ENCODE data around the gene MBD3L4. TPM values are rescaled to one million over a fixed set of nuclear protein-coding genes. Genes with fewer than 3 reads are reported as not detected.
A peak's percentile ranks its signal among the peaks of the same experiment; 100 is the strongest.
"Not testable (repeated sequence)": the region's sequence is repeated elsewhere in the genome, so short reads cannot be mapped to it uniquely, and the experiment has no call there.

The MBD3L4 gene
- not detected for polyA plus RNA-seq
- long read RNA-seq, donor 1 = 0 reads
- long read RNA-seq, donor 2 = 0 reads
- long read RNA-seq, donor 3 = 0 reads
- long read RNA-seq, donor 4 = 0 reads
- long read RNA-seq, donor 5 = 0 reads
- long read RNA-seq, donor 6 = 0 reads
- long read RNA-seq, donor 7 = 0 reads
- long read RNA-seq, donor 8 = 0 reads
- long read RNA-seq, donor 9 = 0 reads
- long read RNA-seq, donor 10 = 0 reads

- H3K4me1 ChIP-seq (ENCODE audit: control insufficient read depth in 3 of 3, insufficient read depth in 2 of 3, low read depth in 1 of 3, low read length in 2 of 3); H3K27ac ChIP-seq (ENCODE audit: low read depth in 1 of 3, low read length in 2 of 3); H3K4me3 ChIP-seq (ENCODE audit: low read depth in 1 of 3, low read length in 3 of 3); H3K9me3 ChIP-seq (ENCODE audit: control insufficient read depth in 2 of 2, insufficient read depth in 1 of 2, low read depth in 1 of 2, low read length in 1 of 2); DNase-seq; FAIRE-seq; H3K36me3 ChIP-seq (ENCODE audit: control insufficient read depth in 3 of 3, insufficient read depth in 2 of 3, low read depth in 1 of 3, low read length in 3 of 3); H3K27me3 ChIP-seq (ENCODE audit: control insufficient read depth in 3 of 3, insufficient read depth in 3 of 3, low read length in 3 of 3): not testable (repeated sequence)
- WGBS, 3 donors = no CpG with 5 or more reads among the region's 9 CpGs
Observed at GRCh38 chr19:7040079-7040478, at the start of gene MBD3L4. Gene MBD3L4, minus strand, starts transcription at chr19:7040179. Its CDS starts 35 bp downstream, at chr19:7040144.

DNA sequence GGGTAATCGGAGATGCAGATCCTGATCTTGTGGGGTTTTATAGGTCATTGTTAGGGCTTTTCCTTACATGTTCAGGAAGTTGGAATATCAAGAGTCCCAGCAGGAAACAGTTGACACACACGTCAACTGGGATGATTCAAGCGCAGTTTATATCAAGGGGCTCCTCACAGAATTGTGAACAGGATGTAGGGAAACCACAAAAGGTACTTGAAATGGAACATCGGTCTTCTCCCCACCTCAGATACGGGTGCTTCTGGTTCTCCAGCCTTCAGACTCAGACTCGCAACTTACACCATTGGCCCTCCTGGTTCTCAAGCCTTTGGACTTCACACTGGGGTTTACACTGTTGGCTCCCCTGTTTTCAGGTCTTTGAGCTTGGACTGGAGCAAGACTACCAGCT lies 49.0 kb upstream of the MBD3L4 start:
- H3K27me3 ChIP-seq (ENCODE audit: control insufficient read depth in 3 of 3, insufficient read depth in 3 of 3, low read length in 3 of 3) = no peaks in the 10 kb centered on the region
- no peak overlapping the region for H3K4me3 ChIP-seq (ENCODE audit: low read depth in 1 of 3, low read length in 3 of 3)
- WGBS, 3 donors = 84 to 93% (median 91%) methylated on average over 6 of the region's 6 CpGs
- H3K9me3 ChIP-seq (ENCODE audit: control insufficient read depth in 2 of 2, insufficient read depth in 1 of 2, low read depth in 1 of 2, low read length in 1 of 2) = peaks cover 0 to 84% of the 10 kb centered on the region in 2 donors
- FAIRE-seq (no peak), DNase-seq (no peak)
- H3K27ac ChIP-seq (ENCODE audit: low read depth in 1 of 3, low read length in 2 of 3) = no peak overlapping the region
- no peaks in the 10 kb centered on the region for H3K4me1 ChIP-seq (ENCODE audit: control insufficient read depth in 3 of 3, insufficient read depth in 2 of 3, low read depth in 1 of 3, low read length in 2 of 3)
- peaks cover 3 to 11% (median 8%) of the 10 kb centered on the region in 3 donors for H3K36me3 ChIP-seq (ENCODE audit: control insufficient read depth in 3 of 3, insufficient read depth in 2 of 3, low read depth in 1 of 3, low read length in 3 of 3)

DNA sequence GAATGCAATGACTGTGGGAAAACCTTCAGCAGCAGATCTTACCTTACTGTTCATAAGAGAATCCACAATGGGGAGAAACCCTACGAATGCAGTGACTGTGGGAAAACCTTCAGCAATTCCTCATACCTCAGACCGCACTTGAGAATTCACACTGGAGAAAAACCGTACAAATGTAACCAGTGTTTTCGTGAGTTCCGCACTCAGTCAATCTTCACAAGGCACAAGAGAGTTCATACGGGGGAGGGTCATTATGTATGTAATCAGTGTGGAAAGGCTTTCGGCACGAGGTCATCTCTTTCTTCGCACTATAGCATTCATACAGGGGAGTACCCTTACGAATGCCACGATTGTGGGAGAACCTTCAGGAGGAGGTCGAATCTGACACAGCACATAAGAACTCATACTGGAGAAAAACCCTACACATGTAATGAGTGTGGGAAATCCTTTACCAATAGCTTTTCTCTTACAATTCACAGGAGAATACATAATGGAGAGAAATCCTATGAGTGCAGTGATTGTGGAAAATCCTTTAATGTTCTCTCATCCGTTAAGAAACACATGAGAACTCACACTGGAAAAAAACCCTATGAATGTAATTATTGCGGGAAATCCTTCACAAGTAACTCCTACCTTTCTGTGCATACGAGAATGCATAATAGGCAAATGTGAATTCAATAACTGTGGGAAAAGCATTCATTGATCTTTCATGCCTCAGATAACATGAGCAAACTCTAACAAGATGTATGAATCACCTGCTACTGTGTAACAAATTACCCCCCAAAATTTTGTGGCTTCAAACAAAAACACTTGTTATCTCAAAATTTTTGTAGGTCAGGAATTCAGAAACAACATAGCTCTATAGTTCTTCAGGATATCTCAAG lies 43.3 kb upstream of the MBD3L4 start:
- H3K27ac ChIP-seq (ENCODE audit: low read depth in 1 of 3, low read length in 2 of 3) = no peak overlapping the region
- no peaks in the 10 kb centered on the region for H3K27me3 ChIP-seq (ENCODE audit: control insufficient read depth in 3 of 3, insufficient read depth in 3 of 3, low read length in 3 of 3)
- peaks cover 37 to 55% (median 41%) of the 10 kb centered on the region in 3 donors for H3K36me3 ChIP-seq (ENCODE audit: control insufficient read depth in 3 of 3, insufficient read depth in 2 of 3, low read depth in 1 of 3, low read length in 3 of 3)
- no peak for FAIRE-seq
- H3K9me3 ChIP-seq (ENCODE audit: control insufficient read depth in 2 of 2, insufficient read depth in 1 of 2, low read depth in 1 of 2, low read length in 1 of 2) = peaks cover 11 to 79% of the 10 kb centered on the region in 2 donors
- DNase-seq = peak in 1 of 2 donors; percentile 37
- WGBS, 3 donors = 98 to 99% (median 98%) methylated on average over 15 of the region's 15 CpGs
- H3K4me1 ChIP-seq (ENCODE audit: control insufficient read depth in 3 of 3, insufficient read depth in 2 of 3, low read depth in 1 of 3, low read length in 2 of 3) = no peaks in the 10 kb centered on the region
- H3K4me3 ChIP-seq (ENCODE audit: low read depth in 1 of 3, low read length in 3 of 3) = no peak overlapping the region

GRCh38 chr19:7078008-7078407 lies 38.0 kb upstream of the MBD3L4 start:
- Histone ChIP-seq H3K27me3 (ENCODE audit: control insufficient read depth in 3 of 3, insufficient read depth in 3 of 3, low read length in 3 of 3) (no peaks in the 10 kb centered on the region), H3K27ac (ENCODE audit: low read depth in 1 of 3, low read length in 2 of 3) (no peak overlapping the region), H3K4me1 (ENCODE audit: control insufficient read depth in 3 of 3, insufficient read depth in 2 of 3, low read depth in 1 of 3, low read length in 2 of 3) (no peaks in the 10 kb centered on the region), H3K9me3 (ENCODE audit: control insufficient read depth in 2 of 2, insufficient read depth in 1 of 2, low read depth in 1 of 2, low read length in 1 of 2) (peaks cover 15 to 67% of the 10 kb centered on the region in 2 donors), H3K4me3 (ENCODE audit: low read depth in 1 of 3, low read length in 3 of 3) (no peak overlapping the region), H3K36me3 (ENCODE audit: control insufficient read depth in 3 of 3, insufficient read depth in 2 of 3, low read depth in 1 of 3, low read length in 3 of 3) (peaks cover 61 to 70% (median 66%) of the 10 kb centered on the region in 3 donors)
- FAIRE-seq = no peak
- 94 to 100% (median 99%) methylated on average over 2 of the region's 2 CpGs for WGBS, 3 donors
- no peak for DNase-seq

- FAIRE-seq = no peak
- no peaks in the 10 kb centered on the region for H3K27me3 ChIP-seq (ENCODE audit: control insufficient read depth in 3 of 3, insufficient read depth in 3 of 3, low read length in 3 of 3)
- 96 to 99% (median 97%) methylated on average over 6 of the region's 6 CpGs for WGBS, 3 donors
- peaks cover 56 to 69% (median 58%) of the 10 kb centered on the region in 3 donors for H3K36me3 ChIP-seq (ENCODE audit: control insufficient read depth in 3 of 3, insufficient read depth in 2 of 3, low read depth in 1 of 3, low read length in 3 of 3)
- DNase-seq = no peak
- no peak overlapping the region for H3K27ac ChIP-seq (ENCODE audit: low read depth in 1 of 3, low read length in 2 of 3)
- H3K4me1 ChIP-seq (ENCODE audit: control insufficient read depth in 3 of 3, insufficient read depth in 2 of 3, low read depth in 1 of 3, low read length in 2 of 3) = no peaks in the 10 kb centered on the region
- peaks cover 11 to 52% of the 10 kb centered on the region in 2 donors for H3K9me3 ChIP-seq (ENCODE audit: control insufficient read depth in 2 of 2, insufficient read depth in 1 of 2, low read depth in 1 of 2, low read length in 1 of 2)
- H3K4me3 ChIP-seq (ENCODE audit: low read depth in 1 of 3, low read length in 3 of 3) = no peak overlapping the region
Observed at GRCh38 chr19:7076151-7076550, 36.2 kb upstream of the MBD3L4 start.

DNA sequence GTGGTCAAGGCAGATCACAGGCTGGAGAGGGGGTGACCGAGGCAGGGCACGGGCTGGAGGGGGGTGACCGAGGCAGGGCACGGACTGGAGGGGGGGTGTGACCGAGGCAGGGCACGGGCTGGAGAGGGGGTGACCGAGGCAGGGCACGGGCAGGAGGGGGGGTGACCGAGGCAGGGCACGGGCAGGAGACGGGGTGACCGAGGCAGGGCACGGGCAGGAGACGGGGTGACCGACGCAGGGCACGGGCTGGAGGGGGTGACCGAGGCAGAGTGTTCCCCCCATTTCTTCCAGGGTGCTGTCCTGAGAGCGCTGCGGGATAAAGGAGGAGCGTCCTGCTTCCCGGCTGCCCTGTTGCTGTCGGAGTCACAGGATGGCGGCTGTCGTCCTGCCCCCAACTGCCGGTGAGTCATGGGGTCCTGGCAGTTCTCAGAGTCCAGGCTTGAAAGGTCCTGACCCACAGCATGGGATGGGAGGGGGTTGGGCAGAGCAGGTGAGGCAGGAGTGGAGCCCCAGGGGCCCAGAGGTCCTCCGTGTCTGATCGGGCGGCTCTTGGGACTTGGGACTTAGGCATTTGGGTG lies 34.8 kb upstream of the MBD3L4 start:
- Histone ChIP-seq H3K4me1 (ENCODE audit: control insufficient read depth in 3 of 3, insufficient read depth in 2 of 3, low read depth in 1 of 3, low read length in 2 of 3) (peaks cover 2 to 6% (median 4%) of the 10 kb centered on the region in 3 donors), H3K36me3 (ENCODE audit: control insufficient read depth in 3 of 3, insufficient read depth in 2 of 3, low read depth in 1 of 3, low read length in 3 of 3) (peaks cover 43 to 64% (median 46%) of the 10 kb centered on the region in 3 donors), H3K27me3 (ENCODE audit: control insufficient read depth in 3 of 3, insufficient read depth in 3 of 3, low read length in 3 of 3) (no peaks in the 10 kb centered on the region), H3K9me3 (ENCODE audit: control insufficient read depth in 2 of 2, insufficient read depth in 1 of 2, low read depth in 1 of 2, low read length in 1 of 2) (peaks cover 5 to 39% of the 10 kb centered on the region in 2 donors), H3K4me3 (ENCODE audit: low read depth in 1 of 3, low read length in 3 of 3) (no peak overlapping the region), H3K27ac (ENCODE audit: low read depth in 1 of 3, low read length in 2 of 3) (no peak overlapping the region)
- no peak for FAIRE-seq
- 98 to 99% (median 98%) methylated on average over 24 to 29 of the region's 29 CpGs for WGBS, 3 donors
- no peak for DNase-seq

GRCh38 chr19:7072541-7072940 lies 32.6 kb upstream of the MBD3L4 start:
- Histone ChIP-seq H3K27me3 (ENCODE audit: control insufficient read depth in 3 of 3, insufficient read depth in 3 of 3, low read length in 3 of 3) (no peaks in the 10 kb centered on the region), H3K36me3 (ENCODE audit: control insufficient read depth in 3 of 3, insufficient read depth in 2 of 3, low read depth in 1 of 3, low read length in 3 of 3) (peaks cover 31 to 58% (median 33%) of the 10 kb centered on the region in 3 donors), H3K4me1 (ENCODE audit: control insufficient read depth in 3 of 3, insufficient read depth in 2 of 3, low read depth in 1 of 3, low read length in 2 of 3) (peaks cover 2 to 6% (median 4%) of the 10 kb centered on the region in 3 donors), H3K9me3 (ENCODE audit: control insufficient read depth in 2 of 2, insufficient read depth in 1 of 2, low read depth in 1 of 2, low read length in 1 of 2) (peaks cover 4 to 29% of the 10 kb centered on the region in 2 donors), H3K27ac (ENCODE audit: low read depth in 1 of 3, low read length in 2 of 3) (no peak overlapping the region), H3K4me3 (ENCODE audit: low read depth in 1 of 3, low read length in 3 of 3) (no peak overlapping the region)
- WGBS, 3 donors = 96 to 98% (median 97%) methylated on average over 6 of the region's 6 CpGs
- DNase-seq (no peak), FAIRE-seq (no peak)

GRCh38 chr19:7069904-7070226 lies 29.9 kb upstream of the MBD3L4 start:
- DNase-seq (no peak), FAIRE-seq (no peak)
- Histone ChIP-seq H3K36me3 (ENCODE audit: control insufficient read depth in 3 of 3, insufficient read depth in 2 of 3, low read depth in 1 of 3, low read length in 3 of 3) (peaks cover 7 to 35% (median 11%) of the 10 kb centered on the region in 3 donors), H3K4me1 (ENCODE audit: control insufficient read depth in 3 of 3, insufficient read depth in 2 of 3, low read depth in 1 of 3, low read length in 2 of 3) (peaks cover 2 to 6% (median 4%) of the 10 kb centered on the region in 3 donors), H3K4me3 (ENCODE audit: low read depth in 1 of 3, low read length in 3 of 3) (peak overlapping the region; percentile 82 to 97 (median 84)), H3K27ac (ENCODE audit: low read depth in 1 of 3, low read length in 2 of 3) (peak overlapping the region; percentile 28 to 92 (median 90)), H3K9me3 (ENCODE audit: control insufficient read depth in 2 of 2, insufficient read depth in 1 of 2, low read depth in 1 of 2, low read length in 1 of 2) (peaks cover 0 to 14% of the 10 kb centered on the region in 2 donors), H3K27me3 (ENCODE audit: control insufficient read depth in 3 of 3, insufficient read depth in 3 of 3, low read length in 3 of 3) (no peaks in the 10 kb centered on the region)
- WGBS, 3 donors = 0 to 1% (median 1%) methylated on average over 12 of the region's 12 CpGs

Data from small intestine (tissue), 16 donors.